Measurements from ENCODE around the gene SIN3A.
A peak's percentile ranks its signal among the peaks of the same experiment; 100 is the strongest.
"Not testable (repeated sequence)": the region's sequence is repeated elsewhere in the genome, so short reads cannot be mapped to it uniquely, and the experiment has no call there.

The SIN3A gene

GRCh38 chr15:75410196-75410595, 41.3 kb downstream of the SIN3A start:
- no peak for TF ChIP-seq CTCF (IDR thresholded peaks at IDR 0.05; ENCODE audit: poor library complexity, severe bottlenecking)
- Histone ChIP-seq H3K27me3 (ENCODE audit: insufficient read depth, poor library complexity, severe bottlenecking) (no peaks in the 10 kb centered on the region), H3K4me3 (ENCODE audit: severe bottlenecking) (no peak overlapping the region), H3K27ac (ENCODE audit: poor library complexity, severe bottlenecking) (no peak overlapping the region), H3K4me1 (ENCODE audit: insufficient read depth, poor library complexity, severe bottlenecking) (no peaks in the 10 kb centered on the region), H3K36me3 (ENCODE audit: low read depth) (peaks cover 94% of the 10 kb centered on the region), H3K9me3 (ENCODE audit: severe bottlenecking) (no peaks in the 10 kb centered on the region)
- ATAC-seq (ENCODE audit: low read depth) (no peak), DNase-seq (ENCODE audit: low spot score) (no peak)

- Histone ChIP-seq H3K36me3 (ENCODE audit: low read depth) (peaks cover 97% of the 10 kb centered on the region), H3K4me3 (ENCODE audit: severe bottlenecking) (no peak overlapping the region), H3K27me3 (ENCODE audit: insufficient read depth, poor library complexity, severe bottlenecking) (no peaks in the 10 kb centered on the region), H3K9me3 (ENCODE audit: severe bottlenecking) (no peaks in the 10 kb centered on the region), H3K4me1 (ENCODE audit: insufficient read depth, poor library complexity, severe bottlenecking) (no peaks in the 10 kb centered on the region), H3K27ac (ENCODE audit: poor library complexity, severe bottlenecking) (no peak overlapping the region)
- DNase-seq (ENCODE audit: low spot score) (no peak), ATAC-seq (ENCODE audit: low read depth) (no peak)
- no peak for TF ChIP-seq CTCF (IDR thresholded peaks at IDR 0.05; ENCODE audit: poor library complexity, severe bottlenecking)
Observed at GRCh38 chr15:75407083-75407482, 44.4 kb downstream of the SIN3A start.

GRCh38 chr15:75403892-75404291, 47.6 kb downstream of the SIN3A start:
- peaks cover 97% of the 10 kb centered on the region for H3K36me3 ChIP-seq (ENCODE audit: low read depth)

GRCh38 chr15:75397494-75397893, 54.0 kb downstream of the SIN3A start:
- ATAC-seq (ENCODE audit: low read depth) (no peak), DNase-seq (ENCODE audit: low spot score) (no peak)
- H3K27ac ChIP-seq (ENCODE audit: poor library complexity, severe bottlenecking), result no peak overlapping the region
- no peak for TF ChIP-seq CTCF (IDR thresholded peaks at IDR 0.05; ENCODE audit: poor library complexity, severe bottlenecking)
- no peaks in the 10 kb centered on the region for H3K9me3 ChIP-seq (ENCODE audit: severe bottlenecking)
- H3K4me1 ChIP-seq (ENCODE audit: insufficient read depth, poor library complexity, severe bottlenecking), result no peaks in the 10 kb centered on the region
- H3K4me3 ChIP-seq (ENCODE audit: severe bottlenecking), result no peak overlapping the region
- H3K27me3 ChIP-seq (ENCODE audit: insufficient read depth, poor library complexity, severe bottlenecking), result no peaks in the 10 kb centered on the region
- H3K36me3 ChIP-seq (ENCODE audit: low read depth), result peaks cover 100% of the 10 kb centered on the region

More at GRCh38 chr15:75403892-75404291, 47.6 kb downstream of the SIN3A start:
- no peak overlapping the region for H3K4me3 ChIP-seq (ENCODE audit: severe bottlenecking)
- no peak for ATAC-seq (ENCODE audit: low read depth)
- H3K4me1 ChIP-seq (ENCODE audit: insufficient read depth, poor library complexity, severe bottlenecking), result no peaks in the 10 kb centered on the region
- H3K27me3 ChIP-seq (ENCODE audit: insufficient read depth, poor library complexity, severe bottlenecking), result no peaks in the 10 kb centered on the region
- TF ChIP-seq CTCF (IDR thresholded peaks at IDR 0.05; ENCODE audit: poor library complexity, severe bottlenecking), result no peak
- no peaks in the 10 kb centered on the region for H3K9me3 ChIP-seq (ENCODE audit: severe bottlenecking)
- DNase-seq (ENCODE audit: low spot score), result no peak
- no peak overlapping the region for H3K27ac ChIP-seq (ENCODE audit: poor library complexity, severe bottlenecking)

- no peaks in the 10 kb centered on the region for H3K27me3 ChIP-seq (ENCODE audit: insufficient read depth, poor library complexity, severe bottlenecking)
- H3K36me3 ChIP-seq (ENCODE audit: low read depth), result peaks cover 97% of the 10 kb centered on the region
- no peaks in the 10 kb centered on the region for H3K9me3 ChIP-seq (ENCODE audit: severe bottlenecking)
- TF ChIP-seq CTCF (IDR thresholded peaks at IDR 0.05; ENCODE audit: poor library complexity, severe bottlenecking), result no peak
- ATAC-seq (ENCODE audit: low read depth), result peak; percentile 11; the same call in 1 of the 3 replicates
- no peak for DNase-seq (ENCODE audit: low spot score)
- H3K27ac ChIP-seq (ENCODE audit: poor library complexity, severe bottlenecking), result no peak overlapping the region
- H3K4me3 ChIP-seq (ENCODE audit: severe bottlenecking), result no peak overlapping the region
- no peaks in the 10 kb centered on the region for H3K4me1 ChIP-seq (ENCODE audit: insufficient read depth, poor library complexity, severe bottlenecking)
Observed at GRCh38 chr15:75389791-75390382, 61.6 kb downstream of the SIN3A start.

GRCh38 chr15:75383986-75384385, 67.5 kb downstream of the SIN3A start:
- peaks cover 98% of the 10 kb centered on the region for H3K36me3 ChIP-seq (ENCODE audit: low read depth)
- not testable (repeated sequence) for ATAC-seq (ENCODE audit: low read depth); DNase-seq (ENCODE audit: low spot score)

More at GRCh38 chr15:75383986-75384385, 67.5 kb downstream of the SIN3A start:
- not testable (repeated sequence) for H3K9me3 ChIP-seq (ENCODE audit: severe bottlenecking); H3K27me3 ChIP-seq (ENCODE audit: insufficient read depth, poor library complexity, severe bottlenecking); H3K4me1 ChIP-seq (ENCODE audit: insufficient read depth, poor library complexity, severe bottlenecking); H3K4me3 ChIP-seq (ENCODE audit: severe bottlenecking); H3K27ac ChIP-seq (ENCODE audit: poor library complexity, severe bottlenecking)
